Measurements from ENCODE around the gene SPP2.

The SPP2 gene

GRCh38 chr2:234033174-234033573 lies 17.3 kb upstream of the SPP2 start:
- no peak for DNase-seq (ENCODE audit: low read depth)
- TF ChIP-seq CTCF (IDR thresholded peaks at IDR 0.05; ENCODE audit: control insufficient read depth, extremely low read depth, insufficient read depth) = no peak
- H3K4me3 ChIP-seq (ENCODE audit: low read depth, low read length) = no peak overlapping the region

GRCh38 chr2:234033885-234034284 lies 16.6 kb upstream of the SPP2 start:
- TF ChIP-seq CTCF (IDR thresholded peaks at IDR 0.05; ENCODE audit: control insufficient read depth, extremely low read depth, insufficient read depth) = no peak
- no peak overlapping the region for H3K4me3 ChIP-seq (ENCODE audit: low read depth, low read length)

GRCh38 chr2:234038076-234038802 lies 12.3 kb upstream of the SPP2 start:
- DNase-seq (ENCODE audit: low read depth) = no peak
- no peak overlapping the region for H3K4me3 ChIP-seq (ENCODE audit: low read depth, low read length)
- TF ChIP-seq CTCF (IDR thresholded peaks at IDR 0.05; ENCODE audit: control insufficient read depth, extremely low read depth, insufficient read depth) = no peak

More at GRCh38 chr2:234033885-234034284, 16.6 kb upstream of the SPP2 start:
- DNase-seq (ENCODE audit: low read depth) = no peak

- no peak for DNase-seq (ENCODE audit: low read depth)
These were observed 6.3 kb upstream of the SPP2 start for GRCh38 chr2:234044157-234044556.

GRCh38 chr2:234046521-234046920 lies 4.0 kb upstream of the SPP2 start:
- TF ChIP-seq CTCF (IDR thresholded peaks at IDR 0.05; ENCODE audit: control insufficient read depth, extremely low read depth, insufficient read depth) = no peak
- no peak overlapping the region for H3K4me3 ChIP-seq (ENCODE audit: low read depth, low read length)
- no peak for DNase-seq (ENCODE audit: low read depth)

More at GRCh38 chr2:234044157-234044556, 6.3 kb upstream of the SPP2 start:
- TF ChIP-seq CTCF (IDR thresholded peaks at IDR 0.05; ENCODE audit: control insufficient read depth, extremely low read depth, insufficient read depth) = no peak
- H3K4me3 ChIP-seq (ENCODE audit: low read depth, low read length) = no peak overlapping the region

GRCh38 chr2:234047361-234047760 lies 3.1 kb upstream of the SPP2 start:
- TF ChIP-seq CTCF (IDR thresholded peaks at IDR 0.05; ENCODE audit: control insufficient read depth, extremely low read depth, insufficient read depth) = no peak
- no peak for DNase-seq (ENCODE audit: low read depth)
- no peak overlapping the region for H3K4me3 ChIP-seq (ENCODE audit: low read depth, low read length)

GRCh38 chr2:234048049-234048448 lies 2.5 kb upstream of the SPP2 start:
- DNase-seq (ENCODE audit: low read depth) = no peak
- TF ChIP-seq CTCF (IDR thresholded peaks at IDR 0.05; ENCODE audit: control insufficient read depth, extremely low read depth, insufficient read depth) = no peak
- no peak overlapping the region for H3K4me3 ChIP-seq (ENCODE audit: low read depth, low read length)
